H9 (cell line): ENCODE results near the gene FAM72B. TPM values are rescaled to one million over a fixed set of nuclear protein-coding genes. Genes with fewer than 3 reads are reported as not detected.
"Not testable (repeated sequence)": the region's sequence is repeated elsewhere in the genome, so short reads cannot be mapped to it uniquely, and the experiment has no call there.

Experiments used
- DNase-seq: peaks from one replicate; pipeline ENCODE4 v3.0.0-alpha.2; 2017
- H2AFZ ChIP-seq: one replicate; pipeline ENCODE4 v1.6.1; 2013; ENCODE audit warnings: mild to moderate bottlenecking, low read length, control low read depth, moderate library complexity
- H2AK5ac ChIP-seq: 2 replicates; pipeline ENCODE4 v1.6.1; 2013; ENCODE audit warnings: low read length, control low read depth, mixed read lengths; ENCODE audit not compliant: insufficient read length
- H2BK120ac ChIP-seq: one replicate; pipeline ENCODE4 v1.6.1; 2013; ENCODE audit warnings: low read depth, mild to moderate bottlenecking, low read length, control low read depth, inconsistent platforms; ENCODE audit not compliant: poor library complexity, severe bottlenecking
- H2BK12ac ChIP-seq: 2 replicates; pipeline ENCODE4 v1.6.1; 2013; ENCODE audit warnings: low read length, control low read depth, mixed read lengths, low read depth; ENCODE audit not compliant: insufficient read length
- H2BK15ac ChIP-seq: 2 replicates; pipeline ENCODE4 v1.6.1; 2013; ENCODE audit warnings: low read depth, low read length, control low read depth
- H2BK20ac ChIP-seq: one replicate; pipeline ENCODE4 v1.6.1; 2013; ENCODE audit warnings: low read depth, mild to moderate bottlenecking, low read length, control low read depth, inconsistent platforms; ENCODE audit not compliant: poor library complexity, severe bottlenecking
- H2BK5ac ChIP-seq: 2 replicates; pipeline ENCODE4 v1.6.1; 2013; ENCODE audit warnings: low read length, control low read depth, mixed read lengths; ENCODE audit not compliant: insufficient read length
- H3K14ac ChIP-seq: 2 replicates; pipeline ENCODE4 v1.6.1; 2013; ENCODE audit warnings: low read length, control low read depth; ENCODE audit not compliant: insufficient read depth
- H3K18ac ChIP-seq: 2 replicates; pipeline ENCODE4 v1.6.1; 2013; ENCODE audit warnings: low read depth, mild to moderate bottlenecking, mixed read lengths, low read length, control low read depth; ENCODE audit not compliant: insufficient read length
- H3K23ac ChIP-seq: 2 replicates; pipeline ENCODE4 v1.6.1; 2013; ENCODE audit warnings: low read length, control low read depth, mixed read lengths, low read depth; ENCODE audit not compliant: insufficient read length
- H3K23me2 ChIP-seq: 2 replicates; pipeline ENCODE4 v1.6.1; 2013; ENCODE audit warnings: low read depth, mild to moderate bottlenecking, mixed read lengths, low read length, control low read depth; ENCODE audit not compliant: insufficient read length, poor library complexity, severe bottlenecking
- H3K27ac ChIP-seq: 2 replicates; pipeline ENCODE4 v1.5.1; 2013; ENCODE audit warnings: low read length, control low read depth, mixed read lengths, low read depth; ENCODE audit not compliant: insufficient read length
- H3K27me3 ChIP-seq: 2 replicates; pipeline ENCODE4 v1.6.1; 2013; ENCODE audit warnings: low read length, control low read depth, inconsistent platforms; ENCODE audit not compliant: insufficient read depth
- H3K4ac ChIP-seq: 2 replicates; pipeline ENCODE4 v1.6.1; 2013; ENCODE audit warnings: low read depth, mild to moderate bottlenecking, control low read depth, inconsistent platforms, low read length, moderate library complexity
- H3K4me1 ChIP-seq: 2 replicates; pipeline ENCODE4 v1.6.1; 2013; ENCODE audit warnings: low read length, control low read depth, inconsistent platforms; ENCODE audit not compliant: insufficient read depth
- H3K4me2 ChIP-seq: 2 replicates; pipeline ENCODE4 v1.6.1; 2013; ENCODE audit warnings: low read length, control low read depth, mixed read lengths; ENCODE audit not compliant: insufficient read length, insufficient read depth
- H3K56ac ChIP-seq: 2 replicates; pipeline ENCODE4 v1.6.1; 2013; ENCODE audit warnings: low read depth, mild to moderate bottlenecking, mixed read lengths, low read length, control low read depth; ENCODE audit not compliant: insufficient read length
- H3K79me1 ChIP-seq: 2 replicates; pipeline ENCODE4 v1.6.1; 2013; ENCODE audit warnings: low read depth, mild to moderate bottlenecking, moderate library complexity, low read length, control low read depth, inconsistent platforms; ENCODE audit not compliant: insufficient read depth, poor library complexity, severe bottlenecking
- H3K79me2 ChIP-seq: 2 replicates; pipeline ENCODE4 v1.6.1; 2013; ENCODE audit warnings: low read length, control low read depth, inconsistent platforms; ENCODE audit not compliant: insufficient read depth
- H3K9ac ChIP-seq: 2 replicates; pipeline ENCODE4 v1.6.1; 2013; ENCODE audit warnings: low read length, control low read depth, mixed read lengths; ENCODE audit not compliant: insufficient read length; ENCODE audit errors: extremely low read depth
- H3K9me3 ChIP-seq: one replicate; pipeline ENCODE4 v1.6.1; 2013; ENCODE audit warnings: low read depth, low read length, inconsistent platforms; ENCODE audit not compliant: control insufficient read depth
- H3T11ph ChIP-seq: one replicate; pipeline ENCODE4 v1.6.1; 2013; ENCODE audit warnings: mild to moderate bottlenecking, low read length, control low read depth, inconsistent platforms
- H4K20me1 ChIP-seq: one replicate; pipeline ENCODE4 v1.6.1; 2013; ENCODE audit not compliant: control insufficient read depth, insufficient read length, insufficient read depth
- H4K5ac ChIP-seq: 2 replicates; pipeline ENCODE4 v1.6.1; 2013; ENCODE audit warnings: low read depth, mild to moderate bottlenecking, mixed read lengths, low read length, control low read depth; ENCODE audit not compliant: insufficient read length
- H4K8ac ChIP-seq: replicated peaks from 2 replicates; pipeline ENCODE4 v1.6.1; 2013; ENCODE audit warnings: low read length, control low read depth, mixed read lengths, low read depth; ENCODE audit not compliant: insufficient read length
- H4K91ac ChIP-seq: 2 replicates; pipeline ENCODE4 v1.6.1; 2013; ENCODE audit warnings: low read depth, mild to moderate bottlenecking, moderate library complexity, mixed read lengths, low read length, control low read depth; ENCODE audit not compliant: insufficient read length
- H3K27ac Mint-ChIP-seq, 3 experiments: 2 replicates in 2 of 3; 3 replicates in 1 of 3; pipeline ENCODE4 v1.8.0; 2020 to 2021; ENCODE audit warnings: mixed read lengths in 3 of 3, mild to moderate bottlenecking in 1 of 3, moderate library complexity in 1 of 3
- H3K27me3 Mint-ChIP-seq: 2 replicates; pipeline ENCODE4 v1.8.0; 2021; ENCODE audit warnings: low read depth, mild to moderate bottlenecking, moderate library complexity, mixed read lengths
- H3K36me3 Mint-ChIP-seq, 3 experiments: 2 replicates in 2 of 3; 3 replicates in 1 of 3; pipeline ENCODE4 v1.8.0; 2020 to 2021; ENCODE audit warnings: low read depth in 3 of 3, mixed read lengths in 3 of 3; ENCODE audit not compliant: insufficient read depth in 1 of 3
- H3K4me1 Mint-ChIP-seq, 2 experiments: 2 replicates each; pipeline ENCODE4 v1.8.0; 2020; ENCODE audit warnings: mixed read lengths in 2 of 2
- H3K4me3 Mint-ChIP-seq, 2 experiments: 2 replicates in 1 of 2; 3 replicates in 1 of 2; pipeline ENCODE4 v1.8.0; 2020 to 2021; ENCODE audit warnings: mild to moderate bottlenecking in 2 of 2, mixed read lengths in 2 of 2, moderate library complexity in 1 of 2
- H3K9me3 Mint-ChIP-seq, 2 experiments: 2 replicates in 1 of 2; 3 replicates in 1 of 2; pipeline ENCODE4 v1.8.0; 2020; ENCODE audit warnings: mild to moderate bottlenecking in 2 of 2, mixed read lengths in 2 of 2, moderate library complexity in 1 of 2
- WGBS: extraction: QIAGEN DNeasy Blood & Tissue Kit; methylation state at CpG from one replicate; pipeline ENCODE4 v1.1.7; 2013; ENCODE audit warnings: missing lambda C conversion rate, low lambda C conversion rate, mixed read lengths; ENCODE audit not compliant: insufficient read length; ENCODE audit errors: extremely low coverage; 5-methylcytosine and 5-hydroxymethylcytosine counted together
- total RNA-seq: library from RNA; stranded (reverse); gene quantifications from 2 replicates; pipeline ENCODE4 v1.2.1, GENCODE V29; 2021

Gene FAM72B
- total RNA-seq, 1 experiment from 2014 or later, result 8.5 TPM

DNA sequence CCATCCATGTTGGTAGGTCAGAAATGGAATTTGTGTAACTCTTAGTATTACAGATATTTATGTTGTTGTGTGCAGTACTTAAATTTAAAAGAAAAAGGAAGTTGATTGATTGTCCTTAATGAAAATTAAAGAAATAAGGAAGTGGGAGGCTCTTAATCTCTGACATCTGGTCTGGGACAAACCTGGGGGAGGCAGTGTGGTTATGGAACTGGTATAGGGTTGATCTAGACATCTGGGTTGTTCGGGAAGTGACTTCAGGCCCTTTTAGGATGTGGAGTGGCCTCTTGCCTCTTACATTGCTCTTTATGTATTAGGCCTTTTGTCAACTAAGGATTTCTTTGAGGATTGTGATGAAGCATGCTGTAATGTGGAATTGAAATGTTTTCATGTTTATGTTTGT lies 16.1 kb upstream of the FAM72B start:
- H2AFZ ChIP-seq, H4K8ac ChIP-seq, H3K14ac ChIP-seq, H2AK5ac ChIP-seq, H2BK5ac ChIP-seq, H3K4me1 ChIP-seq, H3K18ac ChIP-seq, H3T11ph ChIP-seq, H3K23ac ChIP-seq, H3K27me3 Mint-ChIP-seq, H3K9me3 ChIP-seq, H3K56ac ChIP-seq, H4K5ac ChIP-seq, H3K9me3 Mint-ChIP-seq, H4K91ac ChIP-seq, H2BK20ac ChIP-seq, H3K23me2 ChIP-seq, H4K20me1 ChIP-seq, H3K27ac Mint-ChIP-seq, H2BK12ac ChIP-seq, H3K27ac ChIP-seq, H3K36me3 Mint-ChIP-seq, DNase-seq, H3K79me1 ChIP-seq, H3K27me3 ChIP-seq, H3K79me2 ChIP-seq, H3K4ac ChIP-seq, H2BK120ac ChIP-seq, H3K4me3 Mint-ChIP-seq, H3K4me2 ChIP-seq, H3K9ac ChIP-seq, H2BK15ac ChIP-seq, H3K4me1 Mint-ChIP-seq: not testable (repeated sequence)
- WGBS, result no CpG with 5 or more reads among the region's 1 CpG

DNA sequence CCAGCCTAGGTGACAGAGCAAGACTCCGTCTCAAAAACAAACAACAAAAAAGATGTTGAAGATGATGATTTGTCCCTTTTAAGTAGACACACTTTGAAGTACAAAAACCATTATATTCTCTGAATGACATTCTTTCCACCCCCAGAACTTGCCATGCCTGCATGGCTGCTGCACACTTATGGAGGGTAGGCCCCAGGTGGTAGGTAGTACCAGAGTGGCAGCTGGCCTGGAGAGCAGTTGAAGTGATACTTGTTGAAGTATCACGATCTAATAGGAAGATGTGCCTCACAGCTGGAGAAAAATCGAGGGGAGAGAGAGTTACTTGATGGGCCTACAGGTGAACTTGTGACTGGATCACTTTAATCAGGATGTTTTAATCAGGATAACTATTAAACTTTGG lies 15.6 kb upstream of the FAM72B start:
- H3K4me3 Mint-ChIP-seq, H3K4me2 ChIP-seq, H4K91ac ChIP-seq, H3T11ph ChIP-seq, H3K27ac Mint-ChIP-seq, DNase-seq, H2BK12ac ChIP-seq, H3K4me1 Mint-ChIP-seq, H2BK20ac ChIP-seq, H3K27ac ChIP-seq, H3K4me1 ChIP-seq, H3K18ac ChIP-seq, H3K4ac ChIP-seq, H3K9me3 ChIP-seq, H2AFZ ChIP-seq, H3K9me3 Mint-ChIP-seq, H2BK120ac ChIP-seq, H4K20me1 ChIP-seq, H3K14ac ChIP-seq, H3K23me2 ChIP-seq, H2BK15ac ChIP-seq, H3K27me3 ChIP-seq, H2AK5ac ChIP-seq, H3K79me2 ChIP-seq, H3K79me1 ChIP-seq, H3K27me3 Mint-ChIP-seq, H3K56ac ChIP-seq, H3K9ac ChIP-seq, H4K8ac ChIP-seq, H3K23ac ChIP-seq, H2BK5ac ChIP-seq, H4K5ac ChIP-seq, H3K36me3 Mint-ChIP-seq: not testable (repeated sequence)
- no CpG with 5 or more reads among the region's 3 CpGs for WGBS
